Spinal cord (tissue), 10 donors: ENCODE measurements around the gene MRPL17. TPM values are rescaled to one million over a fixed set of nuclear protein-coding genes. Genes with fewer than 3 reads are reported as not detected.
"Not testable (repeated sequence)": the region's sequence is repeated elsewhere in the genome, so short reads cannot be mapped to it uniquely, and the experiment has no call there.

Experiments
- DNase-seq, 6 donors: peaks; one replicate each; pipeline versions ENCODE4 v3.0.0 to v3.0.0-alpha.2; 2013 to 2015; ENCODE audit warnings: low spot score in 6 of 6, low read depth in 4 of 6
- H3K27ac ChIP-seq: one replicate; pipeline ENCODE4 v1.5.1; 2013; ENCODE audit warnings: low read depth, low read length, control low read depth
- H3K27me3 ChIP-seq: one replicate; pipeline ENCODE4 v1.6.1; 2013; ENCODE audit warnings: low read length; ENCODE audit not compliant: control insufficient read depth, insufficient read depth
- H3K36me3 ChIP-seq: one replicate; pipeline ENCODE4 v1.6.1; 2013; ENCODE audit warnings: low read length; ENCODE audit not compliant: control insufficient read depth, insufficient read depth
- H3K4me1 ChIP-seq: one replicate; pipeline ENCODE4 v1.6.1; 2013; ENCODE audit warnings: low read length; ENCODE audit not compliant: control insufficient read depth, insufficient read depth
- H3K4me3 ChIP-seq: one replicate; pipeline ENCODE4 v1.5.1; 2013; ENCODE audit warnings: low read depth, low read length, control low read depth
- H3K9me3 ChIP-seq: one replicate; pipeline ENCODE4 v1.6.1; 2013; ENCODE audit warnings: low read length; ENCODE audit not compliant: control insufficient read depth, insufficient read depth
- WGBS: methylation state at CpG from one replicate; pipeline ENCODE4 v1.1.5; 2013; ENCODE audit warnings: missing lambda C conversion rate; ENCODE audit not compliant: insufficient coverage; 5-methylcytosine and 5-hydroxymethylcytosine counted together
- polyA plus RNA-seq, 2 donors: library from polyadenylated mRNA; unstranded; fragments of 120-200 nt; gene quantifications; one replicate each; pipeline ENCODE4 v1.2.1, GENCODE V29; 2013; ENCODE audit not compliant: insufficient read length in 2 of 2
- total RNA-seq, 2 donors: library from RNA; depleted of rRNA in 1 of 2; stranded (reverse); fragments of 120-200 nt in 1 of 2; fragments of >200 nt in 1 of 2; gene quantifications; one replicate each; pipeline versions ENCODE4 v1.2.3 to v1.2.4, GENCODE V29; 2013 to 2014
- donor health status: healthy.

MRPL17 gene
- total and polyA plus RNA-seq, 4 donors, result 21.6 to 53.8 (median 46.8) TPM

DNA sequence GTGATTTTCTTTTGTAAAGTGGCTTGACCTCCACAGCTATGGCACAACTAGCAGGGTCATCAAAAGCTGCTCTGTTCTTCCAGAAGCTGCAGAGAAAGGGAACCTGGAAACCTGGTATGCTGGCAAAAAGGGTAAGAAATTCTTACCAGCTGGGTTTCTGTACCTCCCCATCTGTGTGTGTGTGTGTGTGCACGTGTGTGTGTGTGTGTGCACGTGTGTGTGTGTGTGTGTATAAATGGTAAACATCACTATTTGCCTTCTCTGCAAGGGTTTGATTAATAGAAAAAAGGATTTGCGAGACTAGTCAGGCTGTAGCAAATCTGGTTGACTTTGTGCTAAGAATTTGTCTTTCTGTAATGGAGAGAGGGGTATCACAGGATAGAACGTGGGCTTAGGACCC is 4.7 kb upstream of the MRPL17 start:
- no peak for DNase-seq
- H3K27ac ChIP-seq, result no peak overlapping the region
- no peak overlapping the region for H3K4me3 ChIP-seq
- 70% methylated on average over 4 of the region's 4 CpGs for WGBS
- no peaks in the 10 kb centered on the region for H3K9me3 ChIP-seq
- H3K4me1 ChIP-seq, result no peaks in the 10 kb centered on the region
- H3K27me3 ChIP-seq, result no peaks in the 10 kb centered on the region
- no peaks in the 10 kb centered on the region for H3K36me3 ChIP-seq

DNA sequence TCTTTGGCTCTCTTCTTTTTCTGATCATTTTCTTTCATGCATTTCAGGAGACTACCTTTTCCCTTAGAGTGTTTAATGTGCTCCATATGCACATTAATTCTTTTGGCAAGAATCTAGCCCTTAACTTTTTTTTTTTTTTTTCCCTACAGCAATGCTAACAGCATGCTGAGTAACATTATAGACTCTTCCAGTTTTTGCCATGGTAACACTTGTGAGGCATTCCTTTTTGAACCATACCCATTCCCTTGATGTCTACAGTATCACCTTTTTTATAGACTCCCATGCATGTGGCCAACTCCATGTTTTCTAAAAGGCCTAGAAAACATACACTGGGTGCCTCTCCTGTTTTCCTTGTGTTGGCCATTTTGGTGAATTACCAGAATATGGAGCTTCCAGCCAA is 2.9 kb upstream of the MRPL17 start:
- Histone ChIP-seq H3K27ac (no peak overlapping the region), H3K4me1 (peaks cover 9% of the 10 kb centered on the region), H3K9me3 (no peaks in the 10 kb centered on the region), H3K27me3 (no peaks in the 10 kb centered on the region), H3K4me3 (no peak overlapping the region), H3K36me3 (peaks cover 7% of the 10 kb centered on the region)
- no peak for DNase-seq

DNA sequence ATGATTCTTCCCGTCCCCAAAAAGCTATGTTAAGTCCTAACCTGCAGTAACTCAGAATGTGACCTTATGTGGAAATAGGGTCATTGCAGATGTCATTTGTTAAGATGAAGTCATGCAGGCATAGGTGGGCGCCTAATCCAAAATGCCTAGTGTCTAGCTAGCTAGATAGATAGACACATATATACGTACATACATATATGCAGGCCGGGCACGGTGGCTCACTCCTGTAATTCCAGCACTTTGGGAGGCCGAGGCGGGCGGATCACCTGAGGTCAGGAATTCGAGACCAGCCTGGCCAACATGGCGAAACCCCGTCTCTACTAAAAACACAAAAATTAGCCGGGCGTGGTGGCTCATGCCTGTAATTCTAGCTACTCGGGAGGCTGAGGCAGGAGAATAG is 928 bp upstream of the MRPL17 start:
- 88% methylated on average over 3 of the region's 14 CpGs for WGBS
- H3K9me3 ChIP-seq, H3K4me3 ChIP-seq, H3K27me3 ChIP-seq, H3K36me3 ChIP-seq: not testable (repeated sequence)
- Histone ChIP-seq H3K27ac (peak overlapping the region; percentile 85), H3K4me1 (peaks cover 10% of the 10 kb centered on the region)
- DNase-seq, result peak in 1 of 6 donors; percentile 23

DNA sequence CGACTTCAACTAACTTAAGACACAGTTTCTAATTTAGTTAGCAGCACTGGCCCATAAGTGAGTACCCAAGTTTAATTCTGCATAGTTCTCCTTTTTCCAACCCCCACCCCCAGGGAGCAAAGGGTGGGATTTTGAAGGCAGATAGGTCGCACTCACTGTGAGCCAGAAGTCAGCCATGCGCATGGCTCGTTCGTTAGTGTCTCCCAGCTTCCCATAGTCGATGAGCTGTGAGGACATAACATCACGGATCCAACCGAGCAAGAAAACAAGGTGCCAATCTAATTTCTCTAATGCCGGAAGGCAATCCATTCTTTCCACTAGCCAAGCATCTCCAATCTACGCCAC is 577 bp downstream of the MRPL17 start:
- H3K9me3 ChIP-seq, result no peaks in the 10 kb centered on the region
- H3K27ac ChIP-seq, result peak overlapping the region; percentile 85
- DNase-seq, result no peak
- H3K27me3 ChIP-seq, result no peaks in the 10 kb centered on the region
- 0% methylated on average over 6 of the region's 10 CpGs for WGBS
- peak overlapping the region; percentile 98 for H3K4me3 ChIP-seq
- H3K4me1 ChIP-seq, result peaks cover 10% of the 10 kb centered on the region
- peaks cover 8% of the 10 kb centered on the region for H3K36me3 ChIP-seq

DNA sequence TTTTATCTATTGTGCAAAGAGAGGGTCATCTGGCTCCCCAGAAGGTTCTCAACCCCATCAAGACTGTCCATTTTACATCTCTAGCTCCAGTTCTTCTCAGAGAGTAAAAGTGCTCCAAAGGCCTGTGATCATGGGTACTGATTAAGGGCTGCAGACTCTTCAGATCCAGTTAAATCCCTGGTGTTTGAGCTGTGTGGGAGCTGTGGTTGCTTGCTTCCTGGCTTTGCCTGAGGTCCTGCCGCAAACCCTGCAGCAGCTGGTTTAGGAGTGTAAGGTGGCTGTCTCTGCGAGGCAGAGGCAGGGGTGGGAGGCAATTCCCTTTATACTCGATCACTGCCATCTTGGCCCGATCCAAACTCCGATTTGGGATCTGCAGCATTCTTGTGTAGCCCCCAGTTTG is 1.2 kb downstream of the MRPL17 start:
- H3K27me3 ChIP-seq, result no peaks in the 10 kb centered on the region
- DNase-seq, result no peak
- WGBS, result 50% methylated on average over 3 of the region's 5 CpGs
- peak overlapping the region; percentile 98 for H3K4me3 ChIP-seq
- no peak overlapping the region for H3K27ac ChIP-seq
- H3K4me1 ChIP-seq, result peaks cover 10% of the 10 kb centered on the region
- peaks cover 8% of the 10 kb centered on the region for H3K36me3 ChIP-seq
- H3K9me3 ChIP-seq, result no peaks in the 10 kb centered on the region

DNA sequence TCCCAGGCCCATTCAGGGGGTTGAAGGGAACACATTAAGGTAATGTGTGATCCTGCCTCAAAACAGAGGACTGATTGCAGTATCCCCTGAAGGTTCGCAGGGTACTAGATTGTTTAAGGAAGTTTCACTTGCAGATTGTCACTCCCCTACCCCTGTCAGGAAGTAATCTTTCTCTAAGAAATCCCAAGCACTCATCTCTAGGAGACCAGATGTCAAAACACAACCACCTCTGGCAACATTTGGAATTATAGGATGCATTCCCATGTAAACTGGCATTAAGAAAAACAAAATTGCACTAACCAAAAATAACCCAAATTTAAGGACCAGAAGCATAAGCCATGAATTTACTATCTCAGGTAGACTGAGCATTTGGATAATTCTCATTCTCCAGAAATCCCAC is 1.6 kb downstream of the MRPL17 start:
- peaks cover 10% of the 10 kb centered on the region for H3K4me1 ChIP-seq
- H3K4me3 ChIP-seq, result no peak overlapping the region
- no CpG with 5 or more reads among the region's 1 CpG for WGBS
- no peaks in the 10 kb centered on the region for H3K27me3 ChIP-seq
- no peak overlapping the region for H3K27ac ChIP-seq
- DNase-seq, result no peak
- no peaks in the 10 kb centered on the region for H3K9me3 ChIP-seq
- peaks cover 8% of the 10 kb centered on the region for H3K36me3 ChIP-seq

DNA sequence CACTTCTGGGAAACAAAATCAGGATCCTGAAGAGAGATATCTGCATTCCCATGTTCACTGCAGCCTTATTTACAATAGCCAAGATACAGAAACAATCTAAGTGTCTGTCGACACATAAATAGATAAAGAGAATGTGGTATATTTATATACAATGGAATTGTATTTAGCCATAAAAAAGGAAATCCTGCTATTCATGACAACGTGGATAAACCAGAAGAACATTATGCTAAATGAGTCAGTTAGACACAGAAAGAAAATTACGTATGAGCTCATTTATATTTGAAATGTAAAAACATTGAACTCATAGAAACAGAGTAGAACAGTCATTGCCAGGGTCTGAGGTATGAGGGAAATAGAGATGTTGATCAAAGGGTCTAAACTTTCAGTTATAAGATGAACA is 6.1 kb downstream of the MRPL17 start:
- no peak overlapping the region for H3K4me3 ChIP-seq
- no peak overlapping the region for H3K27ac ChIP-seq
- no CpG with 5 or more reads among the region's 3 CpGs for WGBS
- no peak for DNase-seq
- H3K9me3 ChIP-seq, result no peaks in the 10 kb centered on the region
- peaks cover 8% of the 10 kb centered on the region for H3K36me3 ChIP-seq
- H3K4me1 ChIP-seq, result peaks cover 7% of the 10 kb centered on the region
- H3K27me3 ChIP-seq, result no peaks in the 10 kb centered on the region

DNA sequence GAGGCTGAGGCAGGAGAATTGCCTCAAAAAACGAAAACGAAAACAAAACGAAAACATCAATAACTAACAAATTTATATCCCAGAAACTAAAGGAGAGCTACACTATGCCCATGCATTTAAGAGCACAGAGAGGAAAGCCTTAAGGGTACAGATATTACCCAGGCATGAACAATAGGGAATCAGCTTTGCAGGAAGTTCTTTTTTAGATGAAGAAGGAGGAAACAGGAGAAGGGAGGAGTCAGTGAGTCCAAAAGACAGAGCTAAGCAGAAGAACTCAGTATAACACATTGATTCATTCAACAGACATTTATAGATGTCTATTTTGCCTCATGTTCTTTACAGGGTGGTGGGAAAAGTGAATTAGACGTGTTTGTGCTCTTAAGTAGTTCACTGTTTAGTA is 8.3 kb downstream of the MRPL17 start:
- Histone ChIP-seq H3K4me1 (no peaks in the 10 kb centered on the region), H3K27ac (no peak overlapping the region), H3K36me3 (no peaks in the 10 kb centered on the region), H3K9me3 (no peaks in the 10 kb centered on the region), H3K27me3 (no peaks in the 10 kb centered on the region), H3K4me3 (no peak overlapping the region)
- DNase-seq, result no peak
- WGBS, result no CpG with 5 or more reads among the region's 4 CpGs

DNA sequence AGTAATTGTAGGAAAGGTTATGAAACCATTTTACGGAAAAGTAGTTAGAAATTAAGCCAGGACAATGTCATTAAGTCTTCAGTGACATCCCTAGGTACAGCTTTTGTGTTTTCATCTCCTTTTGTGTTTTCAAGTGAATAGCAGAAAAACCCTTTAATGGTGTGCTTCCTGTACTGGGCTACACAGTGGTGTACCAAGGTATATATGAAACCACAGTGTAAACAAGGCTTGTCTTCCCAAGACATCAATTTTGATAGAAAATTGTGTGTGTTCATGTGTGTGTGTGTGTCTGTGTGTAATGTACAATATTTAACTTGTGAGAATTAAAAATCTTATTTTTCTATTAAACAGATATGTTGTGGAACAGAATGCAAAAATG is 8.9 kb downstream of the MRPL17 start:
- WGBS, result 100% methylated on average over 1 of the region's 1 CpG
- no peaks in the 10 kb centered on the region for H3K4me1 ChIP-seq
- H3K27ac ChIP-seq, result no peak overlapping the region

DNA sequence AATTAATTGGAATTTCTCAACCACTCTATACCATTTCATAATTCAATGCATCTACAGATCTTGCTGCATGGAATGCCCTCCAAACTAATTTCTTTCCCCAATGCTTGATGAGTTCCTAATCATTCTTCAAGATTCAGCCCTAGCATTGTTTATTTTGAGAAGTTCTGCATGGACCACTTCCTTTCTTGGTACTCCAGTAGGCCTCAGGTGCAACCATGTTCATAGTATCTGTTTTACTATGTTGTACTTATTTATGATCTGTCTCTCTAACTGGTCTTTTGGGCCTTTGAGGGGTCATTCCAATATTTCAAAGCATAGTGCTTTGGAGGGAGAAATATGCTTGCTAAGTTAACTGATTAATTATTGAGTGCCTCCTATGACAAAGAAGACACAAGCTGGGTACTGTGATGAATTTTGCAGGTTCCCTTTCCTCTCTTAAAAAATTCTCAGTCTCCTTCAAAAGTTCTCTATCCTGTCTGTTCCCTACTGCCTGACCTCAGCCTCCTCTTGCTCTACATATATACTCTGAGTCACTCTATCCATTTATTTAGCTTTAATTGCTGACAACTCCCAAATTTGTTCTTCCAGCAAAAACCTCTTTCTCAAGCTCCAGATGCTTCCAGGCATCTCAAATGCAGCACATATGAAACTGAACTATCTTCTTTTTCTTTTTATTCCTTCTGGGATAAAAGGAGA is 9.5 kb downstream of the MRPL17 start:
- Histone ChIP-seq H3K4me3 (no peak overlapping the region), H3K36me3 (no peaks in the 10 kb centered on the region), H3K27me3 (no peaks in the 10 kb centered on the region), H3K4me1 (no peaks in the 10 kb centered on the region), H3K9me3 (no peaks in the 10 kb centered on the region), H3K27ac (no peak overlapping the region)
- no peak for DNase-seq

More for the DNA sequence above, 8.9 kb downstream of the MRPL17 start:
- no peak overlapping the region for H3K4me3 ChIP-seq
- DNase-seq, result no peak
- H3K9me3 ChIP-seq, result no peaks in the 10 kb centered on the region
- no peaks in the 10 kb centered on the region for H3K27me3 ChIP-seq
- no peaks in the 10 kb centered on the region for H3K36me3 ChIP-seq
